HG03064 (cell line): Measurements from ENCODE around the gene LHFPL4.
"Not testable (repeated sequence)": the region's sequence is repeated elsewhere in the genome, so short reads cannot be mapped to it uniquely, and the experiment has no call there.

Source experiments
- ATAC-seq: cut with Tn5 transposase; IDR thresholded peaks from one replicate; pipeline ENCODE4 v1.9.1; 2021; ENCODE audit warnings: low read depth; ENCODE audit not compliant: unreplicated experiment

LHFPL4 gene

GRCh38 chr3:9542182-9542581 is 11.4 kb downstream of the LHFPL4 start:
- no peak for ATAC-seq

DNA sequence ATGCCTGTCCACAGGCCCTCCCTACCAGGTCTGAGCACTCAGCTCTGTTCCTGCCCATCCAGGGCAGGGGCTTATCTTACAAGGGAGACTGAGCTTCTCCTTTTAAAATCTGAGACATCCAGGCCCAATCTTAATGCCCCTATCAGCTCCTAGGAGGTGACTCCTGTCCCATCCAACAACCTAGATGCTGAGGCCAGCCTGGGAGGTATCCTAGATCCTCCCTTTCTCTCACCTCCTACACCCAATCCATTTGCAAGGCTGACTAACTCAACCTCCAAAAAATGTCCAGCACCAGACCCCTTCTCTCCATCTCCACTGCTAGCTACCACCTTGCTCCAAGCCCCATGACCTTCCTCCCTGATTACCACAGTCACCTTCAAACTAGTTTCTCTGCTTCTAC is 17.4 kb downstream of the LHFPL4 start:
- ATAC-seq = no peak

GRCh38 chr3:9534429-9534828 is 19.2 kb downstream of the LHFPL4 start:
- no peak for ATAC-seq

DNA sequence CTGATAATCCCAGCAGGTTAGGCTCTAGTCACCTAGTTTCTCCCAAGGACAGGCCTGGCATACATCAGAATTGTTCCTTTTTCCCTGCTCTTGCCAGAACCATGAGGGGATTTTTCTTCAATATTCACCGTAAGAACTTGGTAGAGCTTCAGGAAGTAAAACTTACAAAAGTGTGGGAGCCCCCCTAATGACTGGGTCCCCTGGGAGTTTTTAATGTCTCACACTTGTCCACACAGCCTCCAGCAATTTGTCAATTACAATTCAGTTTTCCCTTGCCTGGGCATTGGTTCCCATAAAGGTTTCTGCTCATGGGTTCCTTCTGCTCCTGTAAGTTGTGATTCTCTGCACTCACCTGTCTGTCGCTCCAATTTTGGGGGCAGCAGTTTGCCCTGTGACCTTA is 28.5 kb downstream of the LHFPL4 start:
- no peak for ATAC-seq

GRCh38 chr3:9514956-9515355 is 38.7 kb downstream of the LHFPL4 start:
- no peak for ATAC-seq

- no peak for ATAC-seq
These were observed 39.3 kb downstream of the LHFPL4 start for GRCh38 chr3:9514306-9514705.

DNA sequence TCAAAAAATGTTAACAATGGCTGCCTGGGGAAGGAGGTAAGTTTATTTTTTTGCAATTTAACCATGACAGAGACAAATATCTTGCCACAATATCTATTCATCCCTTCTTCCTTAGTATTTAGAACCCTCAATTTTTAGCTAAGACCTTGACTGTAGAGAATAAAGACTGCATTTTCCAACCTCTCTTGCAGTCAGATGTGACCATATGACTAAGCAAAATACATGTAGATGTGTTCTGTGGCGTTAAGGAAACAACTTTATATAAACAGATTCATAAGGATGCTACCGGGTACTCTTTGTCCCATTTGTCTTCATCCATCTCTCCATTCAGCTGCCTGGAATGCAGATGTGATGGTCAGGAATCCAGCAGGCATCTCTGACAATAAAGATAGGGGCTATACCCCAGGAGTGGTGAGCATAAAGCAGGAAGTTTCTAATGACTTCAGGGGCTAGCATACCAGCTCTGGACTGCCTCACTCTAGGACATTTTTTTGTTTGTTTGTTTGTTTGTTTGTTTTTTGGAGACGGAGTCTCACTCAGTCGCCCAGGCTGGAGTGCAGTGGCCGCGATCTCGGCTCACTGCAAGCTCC is 41.1 kb downstream of the LHFPL4 start:
- no peak for ATAC-seq

GRCh38 chr3:9508781-9509180 is 44.8 kb downstream of the LHFPL4 start:
- ATAC-seq = no peak

- no peak for ATAC-seq
These were observed 45.7 kb downstream of the LHFPL4 start for GRCh38 chr3:9507586-9508578.

DNA sequence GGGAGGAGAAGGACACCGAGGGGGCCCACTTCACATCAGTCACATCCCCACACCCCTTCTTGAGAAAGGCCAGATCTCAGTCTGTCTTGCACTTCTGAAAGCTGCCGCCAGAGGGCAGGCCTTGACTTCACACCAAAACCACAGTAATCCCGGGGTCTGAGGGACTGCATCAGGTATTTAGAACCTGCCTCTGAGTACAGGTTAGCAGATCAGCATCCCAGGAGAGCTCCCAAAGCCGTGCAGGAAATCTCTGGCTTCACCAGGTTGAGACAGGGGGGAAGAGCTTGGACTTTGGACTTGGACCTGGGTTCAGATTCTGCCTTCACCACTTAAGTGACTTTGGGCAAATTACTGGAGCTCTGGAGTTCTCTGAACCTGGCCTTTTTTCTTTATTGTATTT is 50.3 kb downstream of the LHFPL4 start:
- no peak for ATAC-seq

DNA sequence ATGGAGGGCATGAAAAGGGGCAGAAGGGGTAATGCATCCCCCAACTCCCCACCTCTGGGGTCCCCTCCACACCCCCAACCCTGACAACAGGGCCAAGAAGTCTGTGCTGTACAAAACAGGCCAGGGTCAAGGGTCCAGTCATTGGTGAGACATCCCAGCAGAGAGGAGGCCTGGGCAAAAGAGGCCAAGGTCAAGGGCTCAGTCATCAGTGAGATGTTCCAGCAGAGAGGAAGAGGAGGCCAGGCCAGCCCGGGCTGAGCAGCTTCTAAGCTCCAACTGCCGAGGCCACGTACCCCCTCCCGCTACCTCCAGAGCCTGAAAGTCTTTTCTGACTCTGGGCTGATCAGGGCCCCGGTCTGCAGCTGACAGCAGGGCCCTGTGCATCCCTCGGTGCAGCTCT is 52.4 kb downstream of the LHFPL4 start:
- no peak for ATAC-seq

- ATAC-seq = no peak
These were observed 53.2 kb downstream of the LHFPL4 start for GRCh38 chr3:9500108-9501050.

GRCh38 chr3:9499455-9500107 is 54.0 kb downstream of the LHFPL4 start:
- ATAC-seq = no peak

GRCh38 chr3:9498781-9499180 is 54.8 kb downstream of the LHFPL4 start:
- ATAC-seq = no peak

DNA sequence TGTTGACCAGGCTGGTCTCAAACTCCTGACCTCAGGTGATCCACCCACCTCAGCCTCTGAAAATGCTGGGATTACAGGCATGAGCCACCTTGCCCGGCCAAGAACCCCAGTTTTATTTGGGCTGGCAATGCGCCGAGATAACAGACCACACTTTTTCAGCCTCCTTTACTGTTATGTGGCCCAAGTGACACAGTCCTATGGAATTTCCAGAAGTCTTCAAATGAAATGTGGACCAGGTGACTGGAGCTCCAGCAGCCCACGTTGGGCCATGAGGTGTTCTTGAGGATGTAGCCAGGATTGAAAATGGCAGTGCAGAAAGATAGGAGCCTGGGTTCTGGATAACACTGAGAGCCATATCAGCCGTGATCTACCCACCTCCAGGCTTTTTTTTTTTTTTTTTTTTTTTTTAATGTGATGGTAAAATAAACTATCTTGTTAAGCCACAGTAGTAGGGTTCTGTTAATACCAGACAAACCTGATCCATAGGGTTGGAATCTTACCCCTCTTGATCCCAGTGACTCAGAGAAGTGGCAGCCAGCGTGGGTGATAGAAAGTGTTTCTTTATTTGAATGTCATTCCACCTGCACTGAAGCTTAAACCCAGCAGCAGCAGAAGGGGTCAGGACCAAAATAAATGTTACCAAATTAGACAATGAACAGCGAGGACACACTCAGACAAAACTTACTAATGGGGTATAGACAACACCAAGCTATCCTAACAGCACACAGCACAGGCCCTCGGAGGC is 55.6 kb downstream of the LHFPL4 start:
- ATAC-seq = no peak

DNA sequence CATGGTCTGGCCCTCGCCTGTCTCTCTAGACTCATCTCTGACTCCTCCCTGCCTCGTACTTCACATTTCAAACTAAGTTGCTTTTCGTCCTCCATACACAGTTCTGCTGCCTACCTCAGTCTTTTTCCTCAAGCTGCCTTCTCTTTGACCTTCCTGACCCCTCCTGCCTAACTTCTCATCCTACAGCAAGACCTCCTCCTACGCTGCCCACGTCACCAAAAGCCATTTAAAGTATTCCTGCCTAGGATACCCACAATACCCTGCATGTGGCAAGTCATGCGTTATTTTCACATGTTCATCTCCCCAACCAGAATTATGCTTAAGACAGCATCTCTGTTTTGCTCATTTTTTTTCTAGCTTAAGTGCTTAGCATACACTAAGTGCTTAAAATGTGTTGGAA is 56.7 kb downstream of the LHFPL4 start:
- ATAC-seq = no peak

GRCh38 chr3:9494036-9494435 is 59.6 kb downstream of the LHFPL4 start:
- not testable (repeated sequence) for ATAC-seq

DNA sequence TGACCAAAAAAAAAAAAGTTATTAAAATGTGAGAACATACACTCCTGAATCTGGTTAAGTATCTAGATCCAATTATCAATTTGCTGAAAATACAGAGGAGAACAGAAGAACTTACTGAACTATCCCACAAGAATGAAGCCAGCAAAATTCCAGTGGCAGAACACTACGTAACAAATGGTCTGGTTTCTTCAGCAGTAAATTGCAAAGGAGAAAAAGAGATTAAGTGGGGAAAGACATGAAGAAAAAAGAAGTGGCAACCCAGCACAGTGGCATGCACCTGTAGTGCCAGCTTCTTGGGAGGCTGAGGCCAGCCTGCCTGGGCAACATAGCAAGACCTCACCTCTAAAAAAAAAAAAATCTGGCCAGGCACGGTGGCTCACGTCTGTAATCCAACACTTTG is 62.1 kb downstream of the LHFPL4 start:
- ATAC-seq = no peak

DNA sequence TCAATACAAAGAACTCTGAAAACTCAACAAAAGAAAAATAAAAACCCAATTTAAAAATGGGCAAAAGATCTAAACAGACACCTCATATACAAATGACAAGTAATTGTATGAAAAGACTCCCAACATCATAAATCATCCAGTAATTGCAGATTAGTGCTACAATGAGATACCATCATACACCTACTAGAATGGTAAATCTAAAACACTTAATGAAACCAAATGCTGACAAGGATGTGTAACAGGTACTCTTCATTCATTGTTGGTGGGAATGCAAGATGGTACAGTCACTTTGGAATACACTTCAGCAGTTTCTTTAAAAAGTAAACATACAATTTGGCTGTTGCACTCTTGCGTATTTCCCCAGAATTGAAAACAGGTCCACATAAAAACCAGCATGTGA is 68.4 kb downstream of the LHFPL4 start:
- ATAC-seq = no peak

GRCh38 chr3:9480265-9480664 is 73.4 kb downstream of the LHFPL4 start:
- ATAC-seq = no peak
